HCT116 (cell line): ENCODE measurements around the gene SDC1.

Experiments
- ELF1 ChIP-seq: IDR thresholded peaks from 2 replicates; pipeline ENCODE4 v1.6.1; 2012; ENCODE audit warnings: low read depth, borderline replicate concordance
- EZH2 ChIP-seq: fragments of 200-600 bp; sonication (generic); IDR thresholded peaks from 2 replicates; pipeline ENCODE4 v1.6.1; 2017; ENCODE audit warnings: antibody characterized with exemption, mixed run types
- FOSL1 ChIP-seq: IDR thresholded peaks from 2 replicates; pipeline ENCODE4 v1.6.1; 2012; ENCODE audit warnings: low read depth
- JUND ChIP-seq: IDR thresholded peaks from 2 replicates; pipeline ENCODE4 v1.6.1; 2012
- POLR2A ChIP-seq: IDR thresholded peaks from 2 replicates; pipeline ENCODE4 v1.7.0; 2011; ENCODE audit warnings: borderline replicate concordance; ENCODE audit not compliant: insufficient read depth, insufficient read length; ENCODE audit errors: extremely low read depth
- POLR2AphosphoS5 ChIP-seq: IDR thresholded peaks from 2 replicates; pipeline ENCODE4 v1.6.1; 2011; ENCODE audit warnings: mild to moderate bottlenecking, low read depth, low read length, moderate library complexity
- REST ChIP-seq: IDR thresholded peaks from 2 replicates; pipeline ENCODE4 v1.6.1; 2012; ENCODE audit warnings: low read depth
- SP1 ChIP-seq: IDR thresholded peaks from 2 replicates; pipeline ENCODE4 v1.6.1; 2012; ENCODE audit warnings: low read depth
- ZNF274 ChIP-seq: fragments of 200-500 bp; sonication (Bioruptor generic); IDR thresholded peaks from 2 replicates; pipeline ENCODE4 v1.6.1; 2014; ENCODE audit warnings: mild to moderate bottlenecking, low read depth, low read length, inconsistent platforms
- TF ChIP-seq, protein P1 (sequence below), 3 experiments: fragments of 200-600 bp in 1 of 3; sonication (generic) in 1 of 3; IDR thresholded peaks in 2 of 3; conservative IDR thresholded peaks in 1 of 3; 2 replicates each; pipeline ENCODE4 v1.5.1; 2012 to 2017; ENCODE audit warnings: low read depth in 2 of 3, low read length in 2 of 3, antibody characterized with exemption in 1 of 3, borderline replicate concordance in 1 of 3, control low read depth in 1 of 3, mild to moderate bottlenecking in 1 of 3, mixed read lengths in 1 of 3, mixed run types in 1 of 3, moderate library complexity in 1 of 3; ENCODE audit not compliant: insufficient read depth in 1 of 3

GRCh38 chr2:20179755-20180594, 45.0 kb downstream of the SDC1 start:
- TF ChIP-seq SP1 (no peak), POLR2A (no peak), ELF1 (no peak), EZH2 (no peak), POLR2AphosphoS5 (no peak), REST (no peak), FOSL1 (no peak), JUND (no peak), ZNF274 (no peak)
- TF ChIP-seq, protein P1, sequence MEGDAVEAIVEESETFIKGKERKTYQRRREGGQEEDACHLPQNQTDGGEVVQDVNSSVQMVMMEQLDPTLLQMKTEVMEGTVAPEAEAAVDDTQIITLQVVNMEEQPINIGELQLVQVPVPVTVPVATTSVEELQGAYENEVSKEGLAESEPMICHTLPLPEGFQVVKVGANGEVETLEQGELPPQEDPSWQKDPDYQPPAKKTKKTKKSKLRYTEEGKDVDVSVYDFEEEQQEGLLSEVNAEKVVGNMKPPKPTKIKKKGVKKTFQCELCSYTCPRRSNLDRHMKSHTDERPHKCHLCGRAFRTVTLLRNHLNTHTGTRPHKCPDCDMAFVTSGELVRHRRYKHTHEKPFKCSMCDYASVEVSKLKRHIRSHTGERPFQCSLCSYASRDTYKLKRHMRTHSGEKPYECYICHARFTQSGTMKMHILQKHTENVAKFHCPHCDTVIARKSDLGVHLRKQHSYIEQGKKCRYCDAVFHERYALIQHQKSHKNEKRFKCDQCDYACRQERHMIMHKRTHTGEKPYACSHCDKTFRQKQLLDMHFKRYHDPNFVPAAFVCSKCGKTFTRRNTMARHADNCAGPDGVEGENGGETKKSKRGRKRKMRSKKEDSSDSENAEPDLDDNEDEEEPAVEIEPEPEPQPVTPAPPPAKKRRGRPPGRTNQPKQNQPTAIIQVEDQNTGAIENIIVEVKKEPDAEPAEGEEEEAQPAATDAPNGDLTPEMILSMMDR (IDR thresholded peaks at IDR 0.05 in 2 of 3, conservative IDR thresholded peaks at IDR 0.05 in 1 of 3; ENCODE audit: borderline replicate concordance in 1 of 3, insufficient read depth in 1 of 3, low read depth in 2 of 3, low read length in 2 of 3), result no peak
